Liver (tissue), 9 donors: Measurements from ENCODE around the gene RPH3AL. TPM values are rescaled to one million over a fixed set of nuclear protein-coding genes. Genes with fewer than 3 reads are reported as not detected.

Experiments
- DNase-seq: peaks from one replicate; pipeline ENCODE4 v3.0.0-alpha.2; 2017; ENCODE audit warnings: low spot score
- H3K27ac ChIP-seq, 2 donors: one replicate each; pipeline ENCODE4 v1.7.0; 2013; ENCODE audit warnings: inconsistent platforms in 2 of 2, low read length in 2 of 2, control low read depth in 1 of 2, low read depth in 1 of 2, mild to moderate bottlenecking in 1 of 2
- H3K27me3 ChIP-seq, 4 donors: one replicate each; pipeline versions ENCODE4 v1.6.1 to v1.7.0; 2013; ENCODE audit warnings: low read length in 3 of 4, inconsistent platforms in 1 of 4, mild to moderate bottlenecking in 1 of 4, moderate library complexity in 1 of 4; ENCODE audit not compliant: control insufficient read depth in 4 of 4, insufficient read depth in 4 of 4
- H3K36me3 ChIP-seq, 4 donors: one replicate each; pipeline versions ENCODE4 v1.6.1 to v1.7.0; 2013; ENCODE audit warnings: low read length in 3 of 4, mild to moderate bottlenecking in 3 of 4, low read depth in 1 of 4, moderate library complexity in 1 of 4; ENCODE audit not compliant: control insufficient read depth in 4 of 4, insufficient read depth in 3 of 4
- H3K4me1 ChIP-seq, 4 donors: one replicate each; pipeline versions ENCODE4 v1.6.1 to v1.7.0; 2013; ENCODE audit warnings: low read length in 3 of 4, mild to moderate bottlenecking in 3 of 4, moderate library complexity in 1 of 4; ENCODE audit not compliant: control insufficient read depth in 4 of 4, insufficient read depth in 4 of 4
- H3K4me3 ChIP-seq, 3 donors: one replicate each; pipeline versions ENCODE4 v1.6.1 to v1.7.0; 2013; ENCODE audit warnings: low read length in 3 of 3, control low read depth in 1 of 3, low read depth in 1 of 3, mild to moderate bottlenecking in 1 of 3
- H3K9ac ChIP-seq, 2 donors: one replicate each; pipeline ENCODE4 v1.7.0; 2013; ENCODE audit warnings: low read length in 2 of 2, mild to moderate bottlenecking in 2 of 2, moderate library complexity in 2 of 2, control low read depth in 1 of 2, low read depth in 1 of 2
- H3K9me3 ChIP-seq, 4 donors: one replicate each; pipeline versions ENCODE4 v1.6.1 to v1.7.0; 2013; ENCODE audit warnings: low read length in 3 of 4; ENCODE audit not compliant: control insufficient read depth in 4 of 4
- ATF3 ChIP-seq: IDR thresholded peaks from 2 replicates; pipeline ENCODE4 v1.6.1; 2016; ENCODE audit warnings: antibody characterized with exemption
- CTCF ChIP-seq: fragments of 150-350 bp; IDR thresholded peaks from 2 replicates; pipeline ENCODE4 v1.5.1; 2017; ENCODE audit warnings: improper control_type of control experiment, low read depth, low read length; ENCODE audit not compliant: missing input control
- EGR1 ChIP-seq, 2 donors: IDR thresholded peaks; 2 replicates each; pipeline ENCODE4 v1.6.1; 2016 to 2018; ENCODE audit warnings: antibody characterized with exemption in 2 of 2, low read depth in 2 of 2
- FOXA1 ChIP-seq: IDR thresholded peaks from 2 replicates; pipeline ENCODE4 v1.6.1; 2016; ENCODE audit warnings: antibody characterized with exemption
- FOXA2 ChIP-seq: IDR thresholded peaks from 2 replicates; pipeline ENCODE4 v1.6.1; 2016; ENCODE audit warnings: antibody characterized with exemption
- GABPA ChIP-seq, 2 donors: IDR thresholded peaks in 1 of 2; conservative IDR thresholded peaks in 1 of 2; 2 replicates each; pipeline ENCODE4 v1.6.1; 2016; ENCODE audit warnings: antibody characterized with exemption in 2 of 2, mild to moderate bottlenecking in 1 of 2, moderate library complexity in 1 of 2
- HNF4A ChIP-seq, 2 donors: conservative IDR thresholded peaks; 2 replicates each; pipeline ENCODE4 v1.6.1; 2016; ENCODE audit warnings: antibody characterized with exemption in 2 of 2, mild to moderate bottlenecking in 2 of 2
- HNF4G ChIP-seq: IDR thresholded peaks from 2 replicates; pipeline ENCODE4 v1.6.1; 2016; ENCODE audit warnings: antibody characterized with exemption
- MAX ChIP-seq: IDR thresholded peaks from 2 replicates; pipeline ENCODE4 v1.6.1; 2016; ENCODE audit warnings: antibody characterized with exemption
- REST ChIP-seq: IDR thresholded peaks from 2 replicates; pipeline ENCODE4 v1.6.1; 2016; ENCODE audit warnings: antibody characterized with exemption, mild to moderate bottlenecking
- RXRA ChIP-seq, 2 donors: IDR thresholded peaks; 2 replicates each; pipeline ENCODE4 v1.6.1; 2017 to 2018; ENCODE audit warnings: antibody characterized with exemption in 2 of 2, mild to moderate bottlenecking in 1 of 2
- TAF1 ChIP-seq: conservative IDR thresholded peaks from 2 replicates; pipeline ENCODE4 v1.6.1; 2016; ENCODE audit warnings: antibody characterized with exemption, mild to moderate bottlenecking
- YY1 ChIP-seq: IDR thresholded peaks from 2 replicates; pipeline ENCODE4 v1.6.1; 2016; ENCODE audit warnings: antibody characterized with exemption, mild to moderate bottlenecking
- WGBS: extraction: QIAGEN DNeasy Blood & Tissue Kit; methylation state at CpG from one replicate; pipeline ENCODE4 v1.1.7; 2013; 5-methylcytosine and 5-hydroxymethylcytosine counted together
- polyA plus RNA-seq, 2 donors: library from polyadenylated mRNA; stranded (reverse) in 1 of 2; unstranded in 1 of 2; fragments of 200-250 nt in 1 of 2; fragments of >200 nt in 1 of 2; fragmentation: Nextera tagmentation in 1 of 2; extraction: Ambion mirVana in 1 of 2; gene quantifications; one replicate each; pipeline versions ENCODE4 v1.2.1 to v1.2.3, GENCODE V29; 2013 to 2015
- total RNA-seq, 2 donors: library from RNA; depleted of rRNA; stranded (reverse); fragments of >200 nt; gene quantifications; one replicate each; pipeline ENCODE4 v1.2.3, GENCODE V29; 2014
- donor health status: healthy.
- donor health status: healthy.
- donor health status: healthy.
- donor health status: healthy.
- donor health status: healthy.

RPH3AL gene
- total and polyA plus RNA-seq, 4 donors, result 8.5 to 52.5 (median 13.9) TPM

- no peak overlapping the region for H3K9ac ChIP-seq
- H3K9me3 ChIP-seq, result no peaks in the 10 kb centered on the region
- H3K27ac ChIP-seq, result peak overlapping the region in 1 of 2 donors; percentile 29
- H3K4me3 ChIP-seq, result no peak overlapping the region
- peaks cover 2 to 16% (median 3%) of the 10 kb centered on the region in 4 donors for H3K36me3 ChIP-seq
- WGBS, result 75% methylated on average over 4 of the region's 4 CpGs
- no peak for TF ChIP-seq FOXA2
- no peak for TF ChIP-seq MAX
- TF ChIP-seq FOXA1, result no peak
- TF ChIP-seq YY1, result no peak
- no peak for TF ChIP-seq CTCF
- TF ChIP-seq RXRA (IDR thresholded peaks at IDR 0.05), result no peak
- TF ChIP-seq HNF4A (conservative IDR thresholded peaks at IDR 0.05), result no peak
- TF ChIP-seq ATF3, result no peak
- TF ChIP-seq EGR1 (IDR thresholded peaks at IDR 0.05; ENCODE audit: low read depth in 2 of 2), result no peak
- TF ChIP-seq TAF1, result no peak
- no peak for TF ChIP-seq GABPA (IDR thresholded peaks at IDR 0.05 in 1 of 2, conservative IDR thresholded peaks at IDR 0.05 in 1 of 2)
- DNase-seq, result no peak
- H3K4me1 ChIP-seq, result no peaks in the 10 kb centered on the region
- no peaks in the 10 kb centered on the region for H3K27me3 ChIP-seq
Observed at GRCh38 chr17:279776-280175, 72.8 kb downstream of the RPH3AL start.

GRCh38 chr17:279331-279730 is 73.3 kb downstream of the RPH3AL start:
- no peaks in the 10 kb centered on the region for H3K4me1 ChIP-seq
- DNase-seq, result no peak
- no peak overlapping the region for H3K9ac ChIP-seq
- H3K27ac ChIP-seq, result no peak overlapping the region
- H3K9me3 ChIP-seq, result no peaks in the 10 kb centered on the region
- H3K36me3 ChIP-seq, result peaks cover 2 to 16% (median 4%) of the 10 kb centered on the region in 4 donors
- H3K4me3 ChIP-seq, result no peak overlapping the region
- WGBS, result 84% methylated on average over 4 of the region's 4 CpGs
- no peak for TF ChIP-seq ATF3
- no peak for TF ChIP-seq HNF4A (conservative IDR thresholded peaks at IDR 0.05)
- no peak for TF ChIP-seq EGR1 (IDR thresholded peaks at IDR 0.05; ENCODE audit: low read depth in 2 of 2)
- TF ChIP-seq MAX, result no peak
- TF ChIP-seq HNF4G, result no peak
- no peak for TF ChIP-seq FOXA2
- TF ChIP-seq REST, result no peak
- H3K27me3 ChIP-seq, result no peaks in the 10 kb centered on the region
